Measurements from ENCODE around the gene MPRIP. TPM values are rescaled to one million over a fixed set of nuclear protein-coding genes. Genes with fewer than 3 reads are reported as not detected.

The MPRIP gene
- total RNA-seq, 6 experiments from 2014 or later: 39.0 to 97.6 (median 76.7) TPM

GRCh38 chr17:17080781-17081180, 38.5 kb downstream of the MPRIP start:
- TF ChIP-seq POLR2A (IDR thresholded peaks at IDR 0.05): no peak
- TF ChIP-seq CTCF (IDR thresholded peaks at IDR 0.05): no peak
- no peak for ATAC-seq

GRCh38 chr17:17081304-17081940, 39.2 kb downstream of the MPRIP start:
- 73% methylated on average over 10 of the region's 13 CpGs for WGBS (ENCODE audit: insufficient coverage, low coverage, low lambda C conversion rate, missing lambda C conversion rate)
- no peak overlapping the region for H3K27ac ChIP-seq
- DNase-seq: peak in 1 of 3 donors; percentile 39

More at GRCh38 chr17:17080781-17081180, 38.5 kb downstream of the MPRIP start:
- Histone ChIP-seq H3K9me3 (no peaks in the 10 kb centered on the region), H3K36me3 (peaks cover 0 to 6% (median 0%) of the 10 kb centered on the region in 4 donors), H3K27me3 (no peaks in the 10 kb centered on the region), H3K27ac (no peak overlapping the region), H3K4me3 (no peak overlapping the region), H3K4me1 (peaks cover 0 to 40% (median 17%) of the 10 kb centered on the region in 4 donors)
- intact Hi-C loops (cut with DNase I): no loop called here
- 82% methylated on average over 6 of the region's 7 CpGs for WGBS (ENCODE audit: insufficient coverage, low coverage, low lambda C conversion rate, missing lambda C conversion rate)
- DNase-seq: peak in 1 of 3 donors; percentile 8

GRCh38 chr17:17082878-17083277, 40.6 kb downstream of the MPRIP start:
- intact Hi-C loops (cut with DNase I): no loop called here
- Histone ChIP-seq H3K27me3 (no peaks in the 10 kb centered on the region), H3K27ac (no peak overlapping the region), H3K36me3 (peaks cover 0 to 6% (median 0%) of the 10 kb centered on the region in 4 donors), H3K4me1 (peaks cover 0 to 34% (median 15%) of the 10 kb centered on the region in 4 donors), H3K9me3 (no peaks in the 10 kb centered on the region), H3K4me3 (no peak overlapping the region)
- no peak for TF ChIP-seq POLR2A (IDR thresholded peaks at IDR 0.05)
- TF ChIP-seq CTCF (IDR thresholded peaks at IDR 0.05): no peak
- WGBS (ENCODE audit: insufficient coverage, low coverage, low lambda C conversion rate, missing lambda C conversion rate): 90% methylated on average over 2 of the region's 4 CpGs
- DNase-seq (peak in 1 of 3 donors; percentile 11), ATAC-seq (no peak)

More at GRCh38 chr17:17081304-17081940, 39.2 kb downstream of the MPRIP start:
- Histone ChIP-seq H3K27me3 (no peaks in the 10 kb centered on the region), H3K4me1 (peaks cover 0 to 36% (median 15%) of the 10 kb centered on the region in 4 donors), H3K36me3 (peaks cover 0 to 6% (median 0%) of the 10 kb centered on the region in 4 donors), H3K9me3 (no peaks in the 10 kb centered on the region), H3K4me3 (no peak overlapping the region)
- TF ChIP-seq POLR2A (IDR thresholded peaks at IDR 0.05) (no peak), CTCF (IDR thresholded peaks at IDR 0.05) (no peak)
- no peak for ATAC-seq
- intact Hi-C loops (cut with DNase I): no loop called here

DNA sequence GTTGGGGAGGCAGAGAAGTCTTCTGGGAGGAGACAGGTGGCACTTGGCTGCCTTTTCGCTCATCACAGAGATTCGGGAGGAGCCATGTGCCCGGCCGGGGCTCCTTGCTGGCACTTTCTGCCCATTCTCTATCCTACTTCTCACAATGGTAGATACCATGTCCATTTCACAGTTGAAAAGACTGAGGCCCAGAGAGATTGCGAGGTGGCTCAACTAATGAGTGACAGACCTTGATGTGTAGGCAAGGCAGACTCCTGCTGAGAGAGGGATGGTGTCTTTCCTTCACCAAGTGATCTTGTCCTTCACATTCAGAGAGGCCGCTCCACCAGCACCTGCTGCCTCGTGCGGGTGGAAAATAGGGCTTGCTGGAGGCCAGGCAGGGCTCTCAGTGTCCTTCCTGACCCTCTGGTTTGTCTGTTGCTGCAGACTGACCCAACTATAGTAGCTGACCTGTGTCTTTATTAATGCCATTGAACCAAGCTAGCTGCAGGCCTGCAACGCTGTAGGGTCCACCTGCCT, 42.1 kb downstream of the MPRIP start:
- ATAC-seq: no peak
- intact Hi-C loops (cut with DNase I): no loop called here
- H3K27ac ChIP-seq: no peak overlapping the region
- no peaks in the 10 kb centered on the region for H3K9me3 ChIP-seq
- peak in 1 of 3 donors; percentile 30 for DNase-seq
- peaks cover 0 to 26% (median 11%) of the 10 kb centered on the region in 4 donors for H3K4me1 ChIP-seq
- no peak for TF ChIP-seq POLR2A (IDR thresholded peaks at IDR 0.05)
- no peak for TF ChIP-seq CTCF (IDR thresholded peaks at IDR 0.05)
- WGBS (ENCODE audit: insufficient coverage, low coverage, low lambda C conversion rate, missing lambda C conversion rate): 100% methylated on average over 1 of the region's 9 CpGs
- H3K27me3 ChIP-seq: no peaks in the 10 kb centered on the region
- H3K36me3 ChIP-seq: peaks cover 0 to 6% (median 0%) of the 10 kb centered on the region in 4 donors
- H3K4me3 ChIP-seq: no peak overlapping the region
